HT1080 (cell line): Measurements from ENCODE around the gene C12orf75. TPM values are rescaled to one million over a fixed set of nuclear protein-coding genes. Genes with fewer than 3 reads are reported as not detected.
A peak's percentile ranks its signal among the peaks of the same experiment; 100 is the strongest.
"Not testable (repeated sequence)": the region's sequence is repeated elsewhere in the genome, so short reads cannot be mapped to it uniquely, and the experiment has no call there.

Experiments used
- DNase-seq: peaks from one replicate; pipeline ENCODE4 v3.0.0-alpha.2; 2015; ENCODE audit warnings: low read depth
- total RNA-seq: library from RNA; depleted of rRNA; stranded (reverse); fragments of >200 nt; shearing (Covaris generic); gene quantifications from 2 replicates; pipeline ENCODE4 v1.2.3, GENCODE V29; 2014

C12orf75 gene
- total RNA-seq, 1 experiment from 2014 or later, result 132 TPM

DNA sequence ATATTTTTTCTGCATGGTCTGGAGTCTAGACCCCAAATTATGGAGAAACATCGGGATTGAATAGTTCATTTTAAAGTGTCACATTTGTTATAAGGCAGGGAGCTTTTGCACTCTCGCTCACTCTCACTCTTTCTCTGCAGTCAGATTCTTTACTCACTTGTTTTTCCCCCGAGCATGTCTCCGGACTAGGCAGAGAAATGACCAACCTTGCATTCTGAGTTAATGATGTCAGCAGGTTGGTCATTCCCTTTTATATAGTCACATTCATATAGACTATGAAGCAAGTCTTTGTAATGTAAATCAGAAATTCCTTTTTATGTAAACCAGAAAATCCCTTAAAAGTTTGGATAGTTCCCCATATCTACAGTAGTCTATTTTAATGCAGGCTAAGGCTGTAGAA, 4.1 kb downstream of the C12orf75 start:
- DNase-seq, result peak; percentile 52

- DNase-seq, result no peak
Measured at GRCh38 chr12:105335856-105336255, 5.4 kb downstream of the C12orf75 start.

DNA sequence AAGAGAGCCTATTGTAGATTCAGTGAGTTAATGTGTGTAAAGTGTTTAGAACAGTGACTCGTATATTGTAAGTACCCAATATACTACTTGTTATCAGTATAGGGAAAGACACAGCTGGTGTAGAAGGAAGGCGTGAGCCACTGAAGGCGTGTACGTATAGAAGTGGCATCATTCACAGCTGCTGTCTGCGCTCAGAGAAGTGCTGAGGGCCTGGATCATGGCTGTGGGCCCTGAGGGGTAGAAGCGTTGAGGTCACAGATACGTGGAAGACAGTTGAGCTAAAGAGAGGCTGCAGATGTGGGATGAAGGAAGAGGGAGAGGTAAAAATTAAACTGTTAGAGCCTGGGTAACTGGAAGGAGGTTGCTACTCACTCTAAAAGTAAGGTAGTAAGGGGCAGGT, 5.9 kb downstream of the C12orf75 start:
- DNase-seq, result no peak

GRCh38 chr12:105337391-105337790, 6.9 kb downstream of the C12orf75 start:
- no peak for DNase-seq

DNA sequence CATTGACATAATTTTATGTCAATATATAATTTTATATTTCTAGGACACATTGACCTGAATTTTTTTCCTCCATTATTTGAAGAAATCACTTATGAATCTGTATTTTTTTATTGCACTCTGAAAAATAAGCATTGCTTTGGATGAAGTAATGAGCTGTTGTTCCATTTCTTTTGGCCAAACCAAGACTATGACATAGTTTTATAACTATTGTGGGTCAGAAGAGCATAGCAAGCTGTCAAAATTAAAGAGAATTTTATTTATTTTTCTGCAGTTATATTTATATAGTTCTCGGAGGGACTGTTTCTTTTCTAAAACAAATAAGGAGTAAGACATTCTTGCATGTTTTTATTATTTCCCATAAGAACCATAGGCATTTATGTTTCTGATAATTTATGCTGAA, 8.5 kb downstream of the C12orf75 start:
- no peak for DNase-seq

DNA sequence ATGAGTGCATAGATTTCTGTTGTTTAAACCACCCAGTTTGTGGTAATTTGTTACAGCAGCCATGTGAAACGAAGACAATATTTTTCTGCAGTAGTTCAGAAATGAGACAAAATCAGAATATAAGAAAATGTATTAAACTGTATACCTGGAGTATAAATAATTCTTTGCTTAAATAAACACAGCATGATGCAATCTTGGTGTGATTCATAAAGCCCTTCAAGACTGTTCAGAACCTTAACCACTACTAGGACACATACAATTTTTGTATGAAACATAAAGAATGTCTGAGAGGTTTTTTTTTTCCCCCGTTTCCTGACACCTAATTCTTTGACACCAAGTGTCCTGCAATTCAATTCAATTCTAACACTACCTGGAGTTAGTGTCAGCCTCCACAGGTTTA, 10.5 kb downstream of the C12orf75 start:
- DNase-seq, result no peak

GRCh38 chr12:105341620-105342019, 11.1 kb downstream of the C12orf75 start:
- not testable (repeated sequence) for DNase-seq

- no peak for DNase-seq
Measured at GRCh38 chr12:105342464-105342863, 12.0 kb downstream of the C12orf75 start.

- no peak for DNase-seq
Measured at GRCh38 chr12:105343836-105344235, 13.3 kb downstream of the C12orf75 start.

GRCh38 chr12:105347499-105347898, 17.0 kb downstream of the C12orf75 start:
- no peak for DNase-seq

DNA sequence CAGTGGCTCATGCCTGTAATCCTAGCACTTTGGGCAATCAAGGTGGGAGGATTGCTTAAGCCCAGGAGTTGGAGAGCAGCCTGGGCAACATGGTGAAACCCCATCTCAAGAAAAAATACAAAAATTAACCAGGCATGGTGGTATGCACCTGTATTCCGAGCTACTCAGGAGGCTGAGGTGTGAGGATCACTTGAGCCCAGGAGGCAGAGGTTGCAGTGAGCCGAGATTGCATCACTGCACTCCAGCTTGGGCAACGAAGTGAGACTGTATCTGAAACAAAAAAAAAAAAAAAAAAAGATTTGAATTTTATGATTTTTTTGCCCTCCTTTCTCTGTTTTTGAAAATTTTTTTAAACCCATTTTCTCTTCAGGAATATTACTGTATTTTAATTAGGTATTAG, 17.7 kb downstream of the C12orf75 start:
- DNase-seq, result no peak

GRCh38 chr12:105348561-105348960, 18.1 kb downstream of the C12orf75 start:
- no peak for DNase-seq

GRCh38 chr12:105349138-105349537, 18.6 kb downstream of the C12orf75 start:
- DNase-seq, result no peak

GRCh38 chr12:105351523-105351922, 21.0 kb downstream of the C12orf75 start:
- DNase-seq, result no peak

DNA sequence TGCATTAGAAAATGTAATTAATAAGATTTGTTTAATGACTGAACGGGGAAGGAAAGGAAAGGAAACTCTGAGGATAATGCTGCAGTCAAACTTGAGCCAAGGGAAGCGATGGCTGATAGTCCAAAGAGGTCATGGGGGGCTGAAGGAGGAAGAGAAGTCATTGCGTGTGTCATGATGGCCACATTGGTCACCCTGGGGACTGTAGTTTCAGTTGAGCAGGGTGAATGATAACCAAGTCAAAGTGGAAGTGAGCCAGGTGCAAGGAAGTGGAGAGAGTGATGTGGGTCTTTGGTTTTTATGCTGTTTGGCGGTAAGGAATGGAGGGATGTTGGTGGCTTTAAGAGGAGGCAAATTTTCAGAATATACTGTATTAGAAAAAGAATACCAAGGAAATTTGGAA, 21.6 kb downstream of the C12orf75 start:
- DNase-seq, result no peak

DNA sequence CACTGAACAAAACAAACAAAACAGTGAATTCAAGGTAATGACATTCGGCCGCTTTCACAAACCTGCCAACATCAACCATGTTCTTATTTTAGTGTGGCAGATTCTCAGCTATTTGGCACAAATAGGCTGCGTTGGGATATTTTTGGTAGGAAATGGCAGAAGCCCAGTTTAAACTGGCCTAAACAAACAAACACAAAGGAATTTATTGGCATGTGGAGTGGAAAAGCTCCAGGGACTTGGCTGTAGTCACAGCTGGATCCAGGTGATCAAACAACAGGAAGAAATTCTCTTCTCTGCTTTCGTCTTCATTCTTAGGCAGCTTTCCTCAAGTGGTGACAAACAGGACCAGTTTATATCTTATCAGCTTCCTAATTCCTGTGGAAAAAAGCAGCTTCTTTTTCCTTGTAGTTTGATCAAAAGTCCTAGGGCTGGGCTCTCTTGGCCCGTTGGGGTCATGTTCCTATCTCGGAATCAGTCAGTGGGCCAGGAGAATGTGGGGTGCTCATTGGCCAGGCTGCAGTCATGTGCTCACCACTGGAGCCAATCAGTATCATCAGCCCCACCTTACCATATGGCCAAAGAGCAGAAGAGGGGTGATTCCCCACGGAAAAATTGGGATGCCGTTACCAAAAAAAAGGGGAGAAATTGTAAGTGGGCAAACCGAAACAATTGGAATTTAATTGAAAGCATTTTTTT, 22.6 kb downstream of the C12orf75 start:
- DNase-seq, result no peak

DNA sequence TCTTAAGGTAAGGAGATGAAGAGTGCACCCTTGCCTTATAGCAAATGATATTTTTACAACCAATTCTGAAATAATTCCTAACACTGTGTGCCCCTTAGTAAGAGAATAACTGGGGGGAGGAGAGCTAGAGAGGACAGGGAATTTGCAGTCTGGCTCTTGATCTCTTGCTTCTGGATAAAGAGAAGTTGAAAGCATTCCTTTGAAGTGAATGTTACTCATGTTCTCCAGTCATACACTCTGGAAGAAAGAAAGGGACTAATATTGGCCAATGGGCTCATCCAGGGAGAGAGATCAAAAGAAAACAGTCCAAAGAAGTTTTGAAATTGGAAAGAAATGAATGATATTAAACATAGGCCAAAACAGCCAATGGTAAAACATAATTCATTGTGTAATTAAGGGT, 25.3 kb downstream of the C12orf75 start:
- no peak for DNase-seq

DNA sequence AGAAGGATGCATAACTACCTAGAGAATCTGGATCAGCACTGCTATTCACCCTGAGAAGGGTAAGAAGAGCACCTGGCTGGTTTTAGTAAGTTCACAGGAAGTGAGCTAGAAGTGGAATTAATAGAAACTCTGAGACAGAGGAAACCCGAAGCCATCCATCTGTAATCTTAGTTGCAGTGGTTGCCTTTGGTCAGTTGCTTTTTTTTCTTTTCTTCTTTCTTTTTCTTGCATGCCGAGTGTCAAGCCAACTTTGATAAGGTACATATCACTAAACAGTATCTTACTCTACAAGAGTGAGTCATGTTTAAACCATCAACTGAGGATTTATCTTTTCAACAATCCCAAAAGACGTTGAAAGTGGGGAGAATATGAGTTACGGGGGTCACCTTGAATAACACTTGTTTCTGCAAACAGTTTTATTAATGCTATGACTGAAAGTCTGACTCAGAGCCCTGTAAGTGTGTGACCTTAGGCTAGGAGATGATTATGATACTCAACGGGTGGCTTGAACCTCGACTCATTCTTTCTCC, 26.7 kb downstream of the C12orf75 start:
- no peak for DNase-seq

DNA sequence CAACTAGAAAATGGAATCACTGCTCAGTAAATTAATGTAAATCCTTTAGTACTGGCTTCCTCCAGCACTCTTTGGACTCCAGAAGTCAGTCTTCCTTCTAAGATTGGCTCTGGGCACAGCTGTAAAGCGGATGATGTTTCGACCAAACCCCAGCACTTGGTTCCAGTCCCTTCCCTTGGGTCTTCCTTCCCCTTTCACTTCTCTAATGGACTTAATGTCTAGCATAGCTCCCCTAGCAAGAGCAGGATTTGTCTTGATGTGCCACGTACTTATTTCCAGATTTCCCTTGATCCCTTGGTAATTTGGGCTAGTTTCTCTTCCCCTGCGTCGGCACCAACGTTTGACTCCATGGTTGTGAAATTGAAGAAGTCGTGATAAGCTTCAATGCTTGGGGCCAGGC, 28.3 kb downstream of the C12orf75 start:
- no peak for DNase-seq

DNA sequence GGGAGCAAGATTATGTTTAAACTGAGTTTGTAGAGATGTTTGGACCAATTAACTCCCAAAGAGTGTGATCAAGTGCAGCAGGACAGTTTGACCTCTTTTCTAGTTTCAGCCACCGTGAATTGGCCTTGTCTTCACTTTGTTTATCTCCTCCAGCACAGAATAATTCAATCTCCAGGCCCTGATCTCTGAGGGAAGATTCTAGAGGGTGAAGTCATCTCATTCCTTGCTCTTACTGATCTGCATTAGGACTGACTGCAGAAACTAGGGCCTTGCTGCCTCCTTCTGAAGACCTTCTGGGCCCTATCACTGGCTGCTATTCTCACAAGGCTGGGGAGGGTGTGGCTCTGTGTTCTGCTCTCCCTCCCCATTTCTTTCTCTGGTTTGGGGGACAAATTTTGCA, 29.4 kb downstream of the C12orf75 start:
- no peak for DNase-seq

- no peak for DNase-seq
Measured at GRCh38 chr12:105363890-105364289, 33.4 kb downstream of the C12orf75 start.

DNA sequence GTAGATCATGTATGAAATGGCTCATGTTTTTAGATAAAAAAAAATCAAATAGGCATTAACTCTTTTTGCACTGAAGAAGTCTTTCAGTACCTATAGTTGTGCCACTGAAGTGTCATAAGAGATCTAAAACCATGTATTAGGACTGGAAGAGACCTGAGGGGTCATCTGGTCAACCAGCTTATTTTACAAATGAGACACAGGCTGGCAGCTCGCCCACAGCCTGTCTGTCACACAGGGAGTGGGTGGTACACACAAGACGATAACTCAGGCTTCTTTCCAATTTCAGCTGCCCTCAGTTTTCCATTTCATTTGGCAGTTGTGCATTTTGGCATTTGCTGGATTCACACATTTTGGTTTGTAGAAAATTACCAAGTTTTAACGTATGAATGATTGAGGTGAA, 34.7 kb downstream of the C12orf75 start:
- DNase-seq, result no peak

- DNase-seq, result no peak
Measured at GRCh38 chr12:105368047-105368646, 37.7 kb downstream of the C12orf75 start.
